ENCODE results near the gene PNKP. TPM values are rescaled to one million over a fixed set of nuclear protein-coding genes. Genes with fewer than 3 reads are reported as not detected.

PNKP gene
- total RNA-seq, 1 experiment from 2014 or later = 141 TPM

DNA sequence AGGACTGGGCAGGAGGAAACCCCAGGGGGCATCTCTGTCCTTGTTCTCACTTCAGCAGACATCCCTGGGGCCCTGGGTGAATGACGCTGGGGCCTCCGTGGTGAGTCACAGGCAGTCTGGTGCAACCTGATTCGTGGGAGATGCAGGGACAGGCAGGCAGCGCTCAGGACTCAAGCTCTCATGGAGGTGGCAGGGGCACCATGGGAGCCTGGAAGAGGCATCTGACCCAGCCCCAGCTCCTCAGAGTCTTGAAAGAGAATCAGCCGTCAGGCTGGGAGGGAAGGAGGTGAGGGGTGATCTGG lies 30.4 kb downstream of the PNKP start:
- H4K20me1 ChIP-seq (ENCODE audit: low read length) = no peaks in the 10 kb centered on the region
- no peak overlapping the region for H3K27ac ChIP-seq (ENCODE audit: low read length)
- no peaks in the 10 kb centered on the region for H3K9me2 ChIP-seq (replicated peaks; ENCODE audit: low read length)
- no peak overlapping the region for H3K9ac ChIP-seq (ENCODE audit: low read length)
- no peaks in the 10 kb centered on the region for H3K27me3 ChIP-seq (ENCODE audit: low read length)
- H3K79me2 ChIP-seq (ENCODE audit: low read length) = no peaks in the 10 kb centered on the region
- no peak overlapping the region for H2AFZ ChIP-seq (ENCODE audit: low read length)
- no peaks in the 10 kb centered on the region for H3F3A ChIP-seq (ENCODE audit: low read length, unreplicated experiment)
- CTCF ChIA-PET = no interaction called here
- no TSS peak for BruUV-seq (replicated peaks)
- intact Hi-C loops (cut with micrococcal nuclease) = no loop called here
- POLR2A ChIA-PET (ENCODE audit: unreplicated experiment) = no interaction called here
- DNase-seq = no peak
- H3K4me2 ChIP-seq (ENCODE audit: low read length) = no peak overlapping the region
- no peak; the same call in 1 of the 2 replicates for ATAC-seq
- TF ChIP-seq EZH2 (IDR thresholded peaks at IDR 0.05; ENCODE audit: low read length, unreplicated experiment) (no peak), EZH2phosphoT487 (IDR thresholded peaks at IDR 0.05; ENCODE audit: borderline replicate concordance, low read length) (no peak)
- TF ChIP-seq, protein P1, sequence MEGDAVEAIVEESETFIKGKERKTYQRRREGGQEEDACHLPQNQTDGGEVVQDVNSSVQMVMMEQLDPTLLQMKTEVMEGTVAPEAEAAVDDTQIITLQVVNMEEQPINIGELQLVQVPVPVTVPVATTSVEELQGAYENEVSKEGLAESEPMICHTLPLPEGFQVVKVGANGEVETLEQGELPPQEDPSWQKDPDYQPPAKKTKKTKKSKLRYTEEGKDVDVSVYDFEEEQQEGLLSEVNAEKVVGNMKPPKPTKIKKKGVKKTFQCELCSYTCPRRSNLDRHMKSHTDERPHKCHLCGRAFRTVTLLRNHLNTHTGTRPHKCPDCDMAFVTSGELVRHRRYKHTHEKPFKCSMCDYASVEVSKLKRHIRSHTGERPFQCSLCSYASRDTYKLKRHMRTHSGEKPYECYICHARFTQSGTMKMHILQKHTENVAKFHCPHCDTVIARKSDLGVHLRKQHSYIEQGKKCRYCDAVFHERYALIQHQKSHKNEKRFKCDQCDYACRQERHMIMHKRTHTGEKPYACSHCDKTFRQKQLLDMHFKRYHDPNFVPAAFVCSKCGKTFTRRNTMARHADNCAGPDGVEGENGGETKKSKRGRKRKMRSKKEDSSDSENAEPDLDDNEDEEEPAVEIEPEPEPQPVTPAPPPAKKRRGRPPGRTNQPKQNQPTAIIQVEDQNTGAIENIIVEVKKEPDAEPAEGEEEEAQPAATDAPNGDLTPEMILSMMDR (conservative IDR thresholded peaks at IDR 0.05; ENCODE audit: low read depth, low read length) = no peak
- no peaks in the 10 kb centered on the region for H3K4me1 ChIP-seq (ENCODE audit: insufficient read depth, low read length)
- H3K4me3 ChIP-seq (ENCODE audit: low read length) = no peak overlapping the region
- H3K36me3 ChIP-seq (ENCODE audit: low read depth, low read length) = peaks cover 26% of the 10 kb centered on the region
- no peaks in the 10 kb centered on the region for H3K9me3 ChIP-seq (ENCODE audit: low read length)

DNA sequence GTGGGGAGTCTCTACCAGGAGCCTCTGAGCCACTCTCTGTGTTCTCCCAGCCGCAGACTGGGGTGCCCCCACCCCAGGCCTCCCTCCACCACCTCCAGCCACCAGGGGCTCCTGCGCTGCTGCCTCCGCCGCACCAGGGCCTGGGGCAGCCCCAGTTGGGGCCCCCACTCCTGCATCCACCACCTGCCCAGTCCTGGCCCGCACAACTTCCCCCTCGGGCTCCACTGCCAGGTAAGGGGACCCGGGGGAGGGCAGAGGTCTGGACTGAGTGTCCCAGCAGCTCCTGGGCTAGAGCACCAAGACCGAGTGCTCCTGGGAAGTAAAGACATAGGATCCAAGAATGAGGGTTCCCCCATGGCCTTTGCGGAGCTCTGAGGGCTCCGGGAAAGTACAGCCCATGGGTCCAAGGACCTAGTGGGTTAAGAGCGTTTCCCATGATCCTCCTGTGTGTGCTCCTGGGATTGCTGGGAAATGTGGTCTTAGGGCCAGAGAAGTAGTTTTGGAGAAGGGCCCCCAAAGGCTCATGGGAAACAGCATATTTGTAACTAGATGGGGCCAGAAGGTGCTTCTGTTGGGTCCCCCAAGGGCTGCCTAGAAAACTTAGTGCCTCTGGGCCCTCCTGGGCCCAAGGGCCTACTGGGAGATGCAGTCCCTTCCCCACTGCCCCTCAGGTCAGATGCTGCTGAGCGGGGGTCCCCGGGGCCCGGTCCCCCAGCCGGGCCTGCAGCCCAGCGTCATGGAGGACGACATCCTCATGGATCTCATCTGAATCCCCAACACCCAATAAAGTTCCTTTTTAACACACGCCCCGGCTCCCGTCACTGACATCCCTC lies 31.0 kb downstream of the PNKP start:
- H3K9me3 ChIP-seq (ENCODE audit: low read length) = no peaks in the 10 kb centered on the region
- no peak overlapping the region for H3K4me3 ChIP-seq (ENCODE audit: low read length)
- TF ChIP-seq EZH2 (IDR thresholded peaks at IDR 0.05; ENCODE audit: low read length, unreplicated experiment) (no peak), EZH2phosphoT487 (IDR thresholded peaks at IDR 0.05; ENCODE audit: borderline replicate concordance, low read length) (no peak)
- TF ChIP-seq, protein P1 (conservative IDR thresholded peaks at IDR 0.05; ENCODE audit: low read depth, low read length) = no peak
- ATAC-seq (no peak), DNase-seq (no peak)
- POLR2A ChIA-PET (ENCODE audit: unreplicated experiment) = no interaction called here
- H3K36me3 ChIP-seq (ENCODE audit: low read depth, low read length) = peaks cover 26% of the 10 kb centered on the region
- CTCF ChIA-PET = no interaction called here
- no peaks in the 10 kb centered on the region for H4K20me1 ChIP-seq (ENCODE audit: low read length)
- H3K79me2 ChIP-seq (ENCODE audit: low read length) = no peaks in the 10 kb centered on the region
- intact Hi-C loops (cut with micrococcal nuclease) = no loop called here
- H3K9ac ChIP-seq (ENCODE audit: low read length) = no peak overlapping the region
- H2AFZ ChIP-seq (ENCODE audit: low read length) = no peak overlapping the region
- H3K9me2 ChIP-seq (replicated peaks; ENCODE audit: low read length) = no peaks in the 10 kb centered on the region
- no peak overlapping the region for H3K4me2 ChIP-seq (ENCODE audit: low read length)
- no peaks in the 10 kb centered on the region for H3K4me1 ChIP-seq (ENCODE audit: insufficient read depth, low read length)
- no peak overlapping the region for H3K27ac ChIP-seq (ENCODE audit: low read length)
- no peaks in the 10 kb centered on the region for H3F3A ChIP-seq (ENCODE audit: low read length, unreplicated experiment)
- no TSS peak for BruUV-seq (replicated peaks)
- no peaks in the 10 kb centered on the region for H3K27me3 ChIP-seq (ENCODE audit: low read length)

DNA sequence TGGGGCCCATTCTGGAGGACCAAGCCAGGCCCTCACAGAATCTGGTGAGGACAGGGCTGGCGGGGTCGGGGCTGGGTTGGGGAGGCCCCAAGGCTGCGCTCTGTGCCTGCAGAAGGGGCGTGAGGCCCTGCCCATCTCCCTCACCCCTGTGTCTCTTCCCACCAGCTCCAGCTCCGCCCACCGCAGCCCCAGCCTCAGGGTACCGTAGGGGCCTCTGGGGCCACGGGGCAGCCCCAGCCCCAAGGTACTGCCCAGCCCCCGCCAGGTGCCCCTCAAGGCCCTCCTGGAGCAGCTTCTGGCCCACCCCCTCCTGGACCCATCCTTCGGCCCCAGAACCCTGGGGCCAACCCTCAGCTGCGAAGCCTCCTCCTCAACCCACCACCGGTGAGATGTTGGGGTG lies 31.8 kb downstream of the PNKP start:
- DNase-seq (no peak), ATAC-seq (no peak)
- H3K9me2 ChIP-seq (replicated peaks; ENCODE audit: low read length) = no peaks in the 10 kb centered on the region
- no peak overlapping the region for H3K4me2 ChIP-seq (ENCODE audit: low read length)
- CTCF ChIA-PET = interaction anchor here (0.6 kb wide), 1 partner anchor 85 kb away, joined by 17 read pairs; no protein-coding TSS in a partner anchor
- no peaks in the 10 kb centered on the region for H3K4me1 ChIP-seq (ENCODE audit: insufficient read depth, low read length)
- POLR2A ChIA-PET (ENCODE audit: unreplicated experiment) = no interaction called here
- H3K9ac ChIP-seq (ENCODE audit: low read length) = no peak overlapping the region
- H3K79me2 ChIP-seq (ENCODE audit: low read length) = no peaks in the 10 kb centered on the region
- TF ChIP-seq EZH2phosphoT487 (IDR thresholded peaks at IDR 0.05; ENCODE audit: borderline replicate concordance, low read length) = no peak
- no peak for TF ChIP-seq EZH2 (IDR thresholded peaks at IDR 0.05; ENCODE audit: low read length, unreplicated experiment)
- TF ChIP-seq, protein P1 (conservative IDR thresholded peaks at IDR 0.05; ENCODE audit: low read depth, low read length) = no peak
- no peaks in the 10 kb centered on the region for H3F3A ChIP-seq (ENCODE audit: low read length, unreplicated experiment)
- H3K36me3 ChIP-seq (ENCODE audit: low read depth, low read length) = peaks cover 27% of the 10 kb centered on the region
- intact Hi-C loops (cut with micrococcal nuclease) = no loop called here
- H4K20me1 ChIP-seq (ENCODE audit: low read length) = no peaks in the 10 kb centered on the region
- BruUV-seq (replicated peaks) = no TSS peak
- H2AFZ ChIP-seq (ENCODE audit: low read length) = no peak overlapping the region
- H3K9me3 ChIP-seq (ENCODE audit: low read length) = no peaks in the 10 kb centered on the region
- no peaks in the 10 kb centered on the region for H3K27me3 ChIP-seq (ENCODE audit: low read length)
- H3K4me3 ChIP-seq (ENCODE audit: low read length) = no peak overlapping the region
- H3K27ac ChIP-seq (ENCODE audit: low read length) = no peak overlapping the region

Data from PC-3 (cell line).